ENCODE data around the gene BCR. TPM values are rescaled to one million over a fixed set of nuclear protein-coding genes. Genes with fewer than 3 reads are reported as not detected.

BCR gene
- total RNA-seq, 1 donor, result 28.6 TPM

DNA sequence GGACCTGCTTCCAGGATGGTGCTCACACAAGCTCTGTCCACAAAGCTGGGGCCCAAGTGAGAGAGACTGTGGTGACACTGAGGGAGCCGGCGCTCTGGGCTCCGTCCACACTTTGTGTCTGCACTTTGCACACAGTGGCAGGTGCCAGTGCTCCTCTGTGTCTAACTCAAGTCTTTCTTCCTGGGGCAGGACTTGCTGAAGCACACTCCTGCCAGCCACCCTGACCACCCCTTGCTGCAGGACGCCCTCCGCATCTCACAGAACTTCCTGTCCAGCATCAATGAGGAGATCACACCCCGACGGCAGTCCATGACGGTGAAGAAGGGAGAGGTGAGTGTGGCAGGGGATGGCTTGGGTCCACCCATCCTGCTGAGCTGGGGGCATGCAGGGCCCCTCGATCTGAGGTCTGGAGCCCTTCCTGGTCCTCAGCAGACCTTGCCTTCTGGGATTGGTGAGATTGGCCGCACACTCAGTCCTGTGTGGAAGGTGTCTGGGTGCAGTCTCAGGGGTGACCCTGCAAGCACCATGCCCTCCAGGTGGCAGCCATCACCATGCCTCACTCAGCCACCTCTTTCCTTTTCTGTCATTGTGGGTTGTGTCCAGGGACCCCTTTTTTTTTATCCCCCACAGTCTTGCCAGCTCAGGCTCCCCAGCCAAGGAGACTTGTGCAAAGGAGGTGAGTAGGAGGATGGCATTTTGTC is 93.3 kb downstream of the BCR start:
- TF ChIP-seq, protein P1, sequence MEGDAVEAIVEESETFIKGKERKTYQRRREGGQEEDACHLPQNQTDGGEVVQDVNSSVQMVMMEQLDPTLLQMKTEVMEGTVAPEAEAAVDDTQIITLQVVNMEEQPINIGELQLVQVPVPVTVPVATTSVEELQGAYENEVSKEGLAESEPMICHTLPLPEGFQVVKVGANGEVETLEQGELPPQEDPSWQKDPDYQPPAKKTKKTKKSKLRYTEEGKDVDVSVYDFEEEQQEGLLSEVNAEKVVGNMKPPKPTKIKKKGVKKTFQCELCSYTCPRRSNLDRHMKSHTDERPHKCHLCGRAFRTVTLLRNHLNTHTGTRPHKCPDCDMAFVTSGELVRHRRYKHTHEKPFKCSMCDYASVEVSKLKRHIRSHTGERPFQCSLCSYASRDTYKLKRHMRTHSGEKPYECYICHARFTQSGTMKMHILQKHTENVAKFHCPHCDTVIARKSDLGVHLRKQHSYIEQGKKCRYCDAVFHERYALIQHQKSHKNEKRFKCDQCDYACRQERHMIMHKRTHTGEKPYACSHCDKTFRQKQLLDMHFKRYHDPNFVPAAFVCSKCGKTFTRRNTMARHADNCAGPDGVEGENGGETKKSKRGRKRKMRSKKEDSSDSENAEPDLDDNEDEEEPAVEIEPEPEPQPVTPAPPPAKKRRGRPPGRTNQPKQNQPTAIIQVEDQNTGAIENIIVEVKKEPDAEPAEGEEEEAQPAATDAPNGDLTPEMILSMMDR (IDR thresholded peaks at IDR 0.05; ENCODE audit: extremely low read depth, low read depth, low read length), result no peak
- no peaks in the 10 kb centered on the region for H3K27me3 ChIP-seq (ENCODE audit: insufficient read depth, low read length)

DNA sequence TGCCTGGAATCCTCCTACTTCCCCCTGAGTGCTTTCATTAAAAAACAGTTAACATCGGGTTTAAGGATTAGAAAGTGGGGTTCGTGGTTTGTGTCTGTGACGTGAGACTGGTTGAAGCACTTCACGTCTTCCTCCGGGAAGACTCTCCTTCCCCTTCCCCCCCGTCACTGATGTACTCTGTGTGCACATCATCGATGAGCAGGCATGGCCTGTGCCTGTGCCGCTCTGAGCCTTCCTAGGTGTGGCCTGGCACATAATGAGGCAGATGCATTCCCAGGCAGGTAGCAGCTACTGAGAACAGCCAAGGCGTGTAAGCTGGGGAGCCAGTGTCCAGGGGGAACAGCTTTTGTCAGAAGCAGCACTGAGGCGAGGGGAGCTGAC is 93.8 kb downstream of the BCR start:
- H3K9me3 ChIP-seq (ENCODE audit: low read depth, low read length), result no peaks in the 10 kb centered on the region
- no peaks in the 10 kb centered on the region for H3K27me3 ChIP-seq (ENCODE audit: insufficient read depth, low read length)
- no peaks in the 10 kb centered on the region for H3K4me1 ChIP-seq (ENCODE audit: insufficient read depth, low read length)
- H2AFZ ChIP-seq (ENCODE audit: low read length), result no peak overlapping the region
- H3K27ac ChIP-seq (ENCODE audit: low read depth, low read length), result no peak overlapping the region
- DNase-seq (ENCODE audit: insufficient read length, low spot score, missing footprints), result no peak
- no peaks in the 10 kb centered on the region for H3K79me2 ChIP-seq (ENCODE audit: insufficient read depth, low read length)
- no peak overlapping the region for H3K4me2 ChIP-seq (ENCODE audit: insufficient read depth, low read length)
- H3K4me3 ChIP-seq (ENCODE audit: insufficient read depth, low read length), result no peak overlapping the region
- TF ChIP-seq, protein P1 (IDR thresholded peaks at IDR 0.05; ENCODE audit: extremely low read depth, low read depth, low read length), result no peak
- peaks cover 3% of the 10 kb centered on the region for H4K20me1 ChIP-seq (ENCODE audit: insufficient read depth, low read length)
- H3K36me3 ChIP-seq (ENCODE audit: insufficient read depth, low read length), result peaks cover 28% of the 10 kb centered on the region

More for the DNA sequence above, 93.3 kb downstream of the BCR start:
- Histone ChIP-seq H3K27ac (ENCODE audit: low read depth, low read length) (no peak overlapping the region), H2AFZ (ENCODE audit: low read length) (no peak overlapping the region), H3K4me1 (ENCODE audit: insufficient read depth, low read length) (no peaks in the 10 kb centered on the region), H3K36me3 (ENCODE audit: insufficient read depth, low read length) (peaks cover 28% of the 10 kb centered on the region), H3K79me2 (ENCODE audit: insufficient read depth, low read length) (no peaks in the 10 kb centered on the region), H4K20me1 (ENCODE audit: insufficient read depth, low read length) (peaks cover 5% of the 10 kb centered on the region), H3K9me3 (ENCODE audit: low read depth, low read length) (no peaks in the 10 kb centered on the region), H3K4me3 (ENCODE audit: insufficient read depth, low read length) (no peak overlapping the region), H3K4me2 (ENCODE audit: insufficient read depth, low read length) (no peak overlapping the region)
- no peak for DNase-seq (ENCODE audit: insufficient read length, low spot score, missing footprints)

DNA sequence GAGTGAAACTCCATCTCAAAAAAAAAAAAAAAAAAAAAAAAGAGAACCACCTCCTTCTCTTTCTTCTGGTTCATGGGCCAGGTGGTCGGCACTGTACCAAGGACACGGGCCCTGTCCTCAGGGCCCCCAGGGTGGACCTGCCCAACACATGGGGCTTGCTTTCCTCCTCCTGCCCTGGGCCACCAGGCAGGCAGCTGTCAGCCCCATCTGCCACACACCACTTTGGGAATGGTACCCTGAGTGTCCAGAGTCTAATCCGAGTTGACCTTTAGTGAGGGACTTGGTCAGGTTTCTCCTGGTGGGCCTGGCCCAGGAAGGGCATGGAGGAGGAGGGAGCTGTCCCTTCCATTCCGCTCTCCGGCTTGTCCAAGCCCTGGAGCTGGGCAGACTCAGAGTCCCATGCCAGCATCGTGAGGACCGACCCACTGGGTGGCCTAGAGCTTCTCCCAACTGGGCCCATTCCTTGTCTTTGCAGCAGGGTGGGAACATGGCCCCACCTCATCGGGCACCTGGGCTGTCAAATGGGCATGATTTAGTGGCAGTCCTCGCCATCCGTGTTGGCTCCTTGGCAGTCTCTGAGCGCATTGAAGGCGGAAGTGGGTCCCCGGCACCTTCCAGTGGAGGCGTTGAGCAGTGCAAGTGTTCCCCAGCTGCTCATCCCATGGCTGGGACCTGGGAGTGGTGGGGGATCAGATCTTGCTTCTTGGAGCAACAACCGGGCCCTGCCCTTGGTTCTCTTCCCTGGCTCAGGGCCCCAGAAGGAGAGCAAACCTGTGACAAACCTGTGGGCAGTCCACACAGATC is 94.8 kb downstream of the BCR start:
- no peaks in the 10 kb centered on the region for H3K27me3 ChIP-seq (ENCODE audit: insufficient read depth, low read length)
- no peak overlapping the region for H3K4me2 ChIP-seq (ENCODE audit: insufficient read depth, low read length)
- H3K36me3 ChIP-seq (ENCODE audit: insufficient read depth, low read length), result peaks cover 28% of the 10 kb centered on the region
- H3K27ac ChIP-seq (ENCODE audit: low read depth, low read length), result no peak overlapping the region
- H4K20me1 ChIP-seq (ENCODE audit: insufficient read depth, low read length), result no peaks in the 10 kb centered on the region
- TF ChIP-seq, protein P1 (IDR thresholded peaks at IDR 0.05; ENCODE audit: extremely low read depth, low read depth, low read length), result no peak
- no peaks in the 10 kb centered on the region for H3K79me2 ChIP-seq (ENCODE audit: insufficient read depth, low read length)
- no peak overlapping the region for H3K4me3 ChIP-seq (ENCODE audit: insufficient read depth, low read length)
- no peaks in the 10 kb centered on the region for H3K4me1 ChIP-seq (ENCODE audit: insufficient read depth, low read length)
- H2AFZ ChIP-seq (ENCODE audit: low read length), result no peak overlapping the region
- DNase-seq (ENCODE audit: insufficient read length, low spot score, missing footprints), result no peak
- no peaks in the 10 kb centered on the region for H3K9me3 ChIP-seq (ENCODE audit: low read depth, low read length)

DNA sequence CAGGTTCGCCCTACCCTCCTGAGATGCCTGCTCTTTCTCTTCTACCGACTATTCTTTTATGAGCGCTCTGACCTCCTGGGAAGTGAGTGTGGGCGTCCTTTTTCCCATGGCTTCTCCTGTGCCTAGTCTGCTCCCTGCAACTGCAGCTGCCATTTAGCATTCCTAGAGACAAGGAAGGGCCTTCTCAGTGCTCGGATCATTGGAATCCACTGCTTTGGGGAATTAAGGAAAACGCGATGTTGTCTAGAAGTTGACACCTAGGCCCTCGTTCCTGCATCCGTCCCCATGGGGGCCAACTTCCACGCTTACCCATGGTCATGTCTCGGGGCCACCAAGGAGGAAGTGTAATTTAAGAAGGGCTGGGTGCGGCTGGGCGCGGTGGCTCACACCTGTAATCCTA is 95.4 kb downstream of the BCR start:
- no peaks in the 10 kb centered on the region for H3K27me3 ChIP-seq (ENCODE audit: insufficient read depth, low read length)
- H3K79me2 ChIP-seq (ENCODE audit: insufficient read depth, low read length), result no peaks in the 10 kb centered on the region
- no peak overlapping the region for H3K4me3 ChIP-seq (ENCODE audit: insufficient read depth, low read length)
- no peak overlapping the region for H3K27ac ChIP-seq (ENCODE audit: low read depth, low read length)
- no peak overlapping the region for H3K4me2 ChIP-seq (ENCODE audit: insufficient read depth, low read length)
- TF ChIP-seq, protein P1 (IDR thresholded peaks at IDR 0.05; ENCODE audit: extremely low read depth, low read depth, low read length), result no peak
- no peak for DNase-seq (ENCODE audit: insufficient read length, low spot score, missing footprints)
- H4K20me1 ChIP-seq (ENCODE audit: insufficient read depth, low read length), result no peaks in the 10 kb centered on the region
- H3K36me3 ChIP-seq (ENCODE audit: insufficient read depth, low read length), result peaks cover 30% of the 10 kb centered on the region
- no peak overlapping the region for H2AFZ ChIP-seq (ENCODE audit: low read length)
- H3K4me1 ChIP-seq (ENCODE audit: insufficient read depth, low read length), result no peaks in the 10 kb centered on the region
- H3K9me3 ChIP-seq (ENCODE audit: low read depth, low read length), result no peaks in the 10 kb centered on the region

Data from osteoblast (primary cell).